Keratinocyte (primary cell): ENCODE results near the gene PSG2. TPM values are rescaled to one million over a fixed set of nuclear protein-coding genes. Genes with fewer than 3 reads are reported as not detected.
A peak's percentile ranks its signal among the peaks of the same experiment; 100 is the strongest.
"Not testable (repeated sequence)": the region's sequence is repeated elsewhere in the genome, so short reads cannot be mapped to it uniquely, and the experiment has no call there.

Experiments used
- DNase-seq: peaks from one replicate; pipeline ENCODE4 v3.0.0-alpha.2; 2011; ENCODE audit warnings: low read depth, missing footprints, low spot score
- FAIRE-seq: peaks from 2 replicates; lab custom pipeline; 2011; peaks lifted over from hg19 to GRCh38; lab: Jason Lieb, UNC
- H2AFZ ChIP-seq: 2 replicates; pipeline ENCODE4 v1.6.0; 2012; ENCODE audit warnings: low read length, control low read depth, inconsistent platforms; ENCODE audit not compliant: control insufficient read depth
- H3K27ac ChIP-seq: 2 replicates; pipeline ENCODE4 v1.5.1; 2011; ENCODE audit warnings: low read length; ENCODE audit not compliant: control insufficient read depth, insufficient read depth
- H3K27me3 ChIP-seq: 3 replicates; pipeline ENCODE4 v1.6.0; 2011; ENCODE audit warnings: low read length; ENCODE audit not compliant: control insufficient read depth, insufficient read depth; ENCODE audit errors: extremely low read depth
- H3K36me3 ChIP-seq, 2 experiments: 2 replicates in 1 of 2; 3 replicates in 1 of 2; pipeline ENCODE4 v1.5.1; 2011; ENCODE audit warnings: low read length in 2 of 2, mild to moderate bottlenecking in 1 of 2; ENCODE audit not compliant: control insufficient read depth in 2 of 2, insufficient read depth in 2 of 2; ENCODE audit errors: extremely low read depth in 1 of 2
- H3K4me1 ChIP-seq: 3 replicates; pipeline ENCODE4 v1.5.1; 2011; ENCODE audit warnings: low read length; ENCODE audit not compliant: control insufficient read depth, insufficient read depth; ENCODE audit errors: extremely low read depth
- H3K4me2 ChIP-seq: 3 replicates; pipeline ENCODE4 v1.6.0; 2011; ENCODE audit warnings: low read depth, low read length; ENCODE audit not compliant: control insufficient read depth, insufficient read depth; ENCODE audit errors: extremely low read depth
- H3K4me3 ChIP-seq, 3 experiments: fragments of 200-600 bp in 1 of 3; sonication (generic) in 1 of 3; 2 replicates in 2 of 3; 3 replicates in 1 of 3; pipeline ENCODE4 v1.5.1; 2011 to 2016; ENCODE audit warnings: low read length in 3 of 3, mild to moderate bottlenecking in 3 of 3, control low read depth in 2 of 3, inconsistent platforms in 1 of 3, low read depth in 1 of 3, mixed read lengths in 1 of 3, mixed run types in 1 of 3, moderate library complexity in 1 of 3; ENCODE audit not compliant: control insufficient read depth in 2 of 3, insufficient read depth in 2 of 3; ENCODE audit errors: extremely low read depth in 1 of 3
- H3K79me2 ChIP-seq: 2 replicates; pipeline ENCODE4 v1.6.0; 2012; ENCODE audit warnings: low read length; ENCODE audit not compliant: control insufficient read depth, insufficient read depth
- H3K9ac ChIP-seq: 3 replicates; pipeline ENCODE4 v1.6.0; 2011; ENCODE audit warnings: low read length; ENCODE audit not compliant: control insufficient read depth, insufficient read depth; ENCODE audit errors: extremely low read depth
- H3K9me1 ChIP-seq: 3 replicates; pipeline ENCODE4 v1.6.0; 2011; ENCODE audit warnings: low read length; ENCODE audit not compliant: control insufficient read depth, insufficient read depth; ENCODE audit errors: extremely low read depth
- H3K9me3 ChIP-seq: 2 replicates; pipeline ENCODE4 v1.5.1; 2012; ENCODE audit warnings: low read depth, low read length; ENCODE audit not compliant: control insufficient read depth
- H4K20me1 ChIP-seq: 3 replicates; pipeline ENCODE4 v1.6.0; 2011; ENCODE audit warnings: low read length; ENCODE audit not compliant: control insufficient read depth, insufficient read depth; ENCODE audit errors: extremely low read depth
- dilution Hi-C: fragments of 300-500 bp; cut with MboI; formaldehyde crosslinking; loops from one replicate; pipeline ENCODE4 v1.7.0; 2020; ENCODE audit warnings: low sequenced_read_pairs; ENCODE audit not compliant: extremely low pct_ligation_motif_present
- polyA plus RNA-seq, 5 experiments: library from polyadenylated mRNA; depleted of rRNA in 3 of 5; stranded (reverse) in 3 of 5; stranded (forward) in 1 of 5; unstranded in 1 of 5; fragments of >200 nt; gene quantifications; 1 replicate in 1 of 5; 2 replicates in 3 of 5; 3 replicates in 1 of 5; pipeline versions ENCODE4 v1.2.1 to v1.2.3, GENCODE V29; 2011 to 2012; ENCODE audit warnings: missing spikeins in 2 of 5, low read depth in 1 of 5, low replicate concordance in 1 of 5
- TF ChIP-seq, protein P1 (sequence below), 3 experiments: IDR thresholded peaks in 1 of 3; conservative IDR thresholded peaks in 1 of 3; optimal IDR thresholded peaks in 1 of 3; 2 replicates in 2 of 3; 3 replicates in 1 of 3; pipeline versions ENCODE3 to v1.5.1; 2011; ENCODE audit warnings: low read length in 3 of 3, mild to moderate bottlenecking in 3 of 3, moderate library complexity in 2 of 3, control low read depth in 1 of 3, inconsistent platforms in 1 of 3; ENCODE audit not compliant: insufficient read depth in 2 of 3; ENCODE audit errors: extremely low read depth in 1 of 3

The PSG2 gene
- polyA plus RNA-seq, 1 donor (not counting 4 experiments of a cell fraction or from before 2014, with no cell fraction given), result 0.09 TPM

DNA sequence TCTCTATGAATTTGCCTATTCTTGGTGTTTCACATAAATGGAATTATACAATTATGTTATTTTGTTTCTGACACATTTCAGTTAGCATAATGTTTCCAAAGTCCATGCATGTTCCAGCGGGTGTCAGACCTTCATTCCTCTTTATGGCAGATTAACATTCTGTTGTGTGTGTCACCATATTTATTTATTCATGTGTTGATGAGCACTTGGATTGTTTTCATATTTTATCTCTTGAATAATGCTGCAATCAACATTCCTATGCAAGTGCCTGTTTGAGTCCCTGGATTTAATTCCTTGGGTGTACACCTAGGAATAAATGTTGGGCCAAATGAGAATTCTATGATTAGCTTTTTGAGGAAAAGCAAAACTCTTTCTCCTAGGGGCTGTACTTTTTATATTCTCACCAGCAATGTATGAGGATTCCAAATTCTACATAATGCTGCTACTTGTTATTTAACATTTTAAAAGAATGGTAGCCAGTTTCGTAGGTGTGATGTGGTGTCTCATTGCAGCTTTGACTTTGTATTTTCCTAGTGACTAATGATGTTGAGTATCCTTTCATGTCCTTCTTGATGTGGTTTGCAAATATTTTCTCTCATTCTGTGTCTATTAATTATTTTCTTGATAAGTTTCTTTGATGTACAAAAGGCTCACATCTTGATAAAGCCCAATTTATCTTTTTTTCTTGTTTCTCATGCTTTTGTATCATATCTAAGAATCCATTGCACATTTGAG, 3.5 kb upstream of the PSG2 start:
- H3K9ac ChIP-seq, H3K9me3 ChIP-seq, H3K4me1 ChIP-seq, H3K9me1 ChIP-seq, H3K27me3 ChIP-seq, H3K36me3 ChIP-seq, H4K20me1 ChIP-seq, FAIRE-seq, H3K4me2 ChIP-seq, H3K27ac ChIP-seq, H3K4me3 ChIP-seq, H2AFZ ChIP-seq, dilution Hi-C loops, H3K79me2 ChIP-seq: not testable (repeated sequence)
- DNase-seq, result peak; percentile 7

DNA sequence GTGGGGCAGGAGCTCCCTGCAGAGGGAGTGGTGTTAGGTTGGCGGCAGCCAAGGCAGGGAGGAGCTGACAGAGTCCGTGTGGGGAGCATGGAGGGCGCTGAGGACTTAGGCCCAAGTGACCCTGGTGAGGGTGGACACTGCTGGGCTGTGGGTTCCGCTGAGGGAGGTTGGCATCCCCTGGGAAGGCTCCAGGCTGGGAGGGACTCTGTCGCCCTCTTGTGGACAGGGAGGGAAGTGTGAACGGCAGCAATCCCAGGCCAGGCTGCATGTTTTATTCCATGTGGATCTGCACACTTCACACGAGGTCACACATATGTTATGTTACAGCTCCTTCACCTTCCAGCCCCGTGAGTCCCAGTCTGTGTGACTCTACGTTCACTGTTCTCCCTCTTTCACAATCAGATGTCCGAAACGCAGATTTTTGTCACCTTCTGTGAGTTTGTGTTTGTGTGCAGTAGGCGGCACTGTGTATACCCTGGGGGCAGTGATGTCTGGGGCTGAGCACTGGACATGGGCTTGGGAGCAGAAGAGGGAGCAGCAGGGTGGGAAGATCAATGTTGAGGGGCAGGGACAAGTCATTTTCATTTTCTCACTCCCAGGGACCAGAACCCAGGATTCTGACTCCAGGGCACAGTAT, 1.8 kb upstream of the PSG2 start:
- H4K20me1 ChIP-seq, H3K79me2 ChIP-seq, H3K9me3 ChIP-seq, H3K4me3 ChIP-seq, H2AFZ ChIP-seq, H3K27me3 ChIP-seq, FAIRE-seq, H3K4me1 ChIP-seq, DNase-seq, H3K9me1 ChIP-seq, dilution Hi-C loops, H3K27ac ChIP-seq, H3K9ac ChIP-seq, H3K4me2 ChIP-seq, H3K36me3 ChIP-seq: not testable (repeated sequence)
- TF ChIP-seq, protein P1, sequence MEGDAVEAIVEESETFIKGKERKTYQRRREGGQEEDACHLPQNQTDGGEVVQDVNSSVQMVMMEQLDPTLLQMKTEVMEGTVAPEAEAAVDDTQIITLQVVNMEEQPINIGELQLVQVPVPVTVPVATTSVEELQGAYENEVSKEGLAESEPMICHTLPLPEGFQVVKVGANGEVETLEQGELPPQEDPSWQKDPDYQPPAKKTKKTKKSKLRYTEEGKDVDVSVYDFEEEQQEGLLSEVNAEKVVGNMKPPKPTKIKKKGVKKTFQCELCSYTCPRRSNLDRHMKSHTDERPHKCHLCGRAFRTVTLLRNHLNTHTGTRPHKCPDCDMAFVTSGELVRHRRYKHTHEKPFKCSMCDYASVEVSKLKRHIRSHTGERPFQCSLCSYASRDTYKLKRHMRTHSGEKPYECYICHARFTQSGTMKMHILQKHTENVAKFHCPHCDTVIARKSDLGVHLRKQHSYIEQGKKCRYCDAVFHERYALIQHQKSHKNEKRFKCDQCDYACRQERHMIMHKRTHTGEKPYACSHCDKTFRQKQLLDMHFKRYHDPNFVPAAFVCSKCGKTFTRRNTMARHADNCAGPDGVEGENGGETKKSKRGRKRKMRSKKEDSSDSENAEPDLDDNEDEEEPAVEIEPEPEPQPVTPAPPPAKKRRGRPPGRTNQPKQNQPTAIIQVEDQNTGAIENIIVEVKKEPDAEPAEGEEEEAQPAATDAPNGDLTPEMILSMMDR (optimal IDR thresholded peaks at IDR 0.05 in 1 of 3, IDR thresholded peaks at IDR 0.05 in 1 of 3, conservative IDR thresholded peaks at IDR 0.05 in 1 of 3; ENCODE audit: extremely low read depth in 1 of 3, insufficient read depth in 2 of 3, low read length in 3 of 3), result peak in 2 of 3 experiments; percentile 51 to 64

DNA sequence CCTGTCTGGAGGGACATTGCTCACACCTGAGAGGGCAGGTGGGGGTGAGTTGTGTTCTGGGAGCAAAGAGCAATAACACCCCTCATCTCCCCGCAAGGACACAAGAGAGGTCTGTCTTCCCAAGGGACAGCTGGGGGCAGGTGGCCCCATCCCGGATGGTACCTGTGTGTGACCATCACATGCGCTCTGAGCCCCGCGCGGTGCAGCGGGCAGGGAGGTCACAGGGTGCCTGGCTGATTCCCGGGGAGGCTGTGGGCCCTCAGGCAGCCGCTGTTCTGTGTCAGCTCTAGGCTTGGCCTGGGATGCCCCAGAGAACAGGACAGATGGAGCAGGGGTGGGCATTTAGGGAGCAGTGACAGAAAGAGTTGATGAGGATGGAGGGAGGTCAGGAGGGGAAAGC, 1.2 kb upstream of the PSG2 start:
- H3K79me2 ChIP-seq, H3K4me2 ChIP-seq, DNase-seq, H4K20me1 ChIP-seq, H3K9me1 ChIP-seq, FAIRE-seq, H3K4me1 ChIP-seq, H3K4me3 ChIP-seq, H3K27me3 ChIP-seq, H3K36me3 ChIP-seq, dilution Hi-C loops, H2AFZ ChIP-seq, H3K27ac ChIP-seq, H3K9ac ChIP-seq, H3K9me3 ChIP-seq: not testable (repeated sequence)
